HFFc6 (cell line): Measurements from ENCODE around the gene C2orf72. TPM values are rescaled to one million over a fixed set of nuclear protein-coding genes. Genes with fewer than 3 reads are reported as not detected.

ENCODE experiments used
- DNase-seq: peaks from one replicate; pipeline ENCODE4 v3.0.0-alpha.2; 2018
- H3K27ac Mint-ChIP-seq: 2 replicates; pipeline ENCODE4 v1.8.0; 2020; ENCODE audit warnings: mild to moderate bottlenecking, mixed read lengths
- H3K27me3 Mint-ChIP-seq: 2 replicates; pipeline ENCODE4 v1.8.0; 2021; ENCODE audit warnings: mild to moderate bottlenecking, moderate library complexity, mixed read lengths; ENCODE audit not compliant: insufficient read depth
- H3K36me3 Mint-ChIP-seq: 2 replicates; pipeline ENCODE4 v1.8.0; 2021; ENCODE audit warnings: low read depth, mixed read lengths
- H3K4me1 Mint-ChIP-seq: 2 replicates; pipeline ENCODE4 v1.8.0; 2020; ENCODE audit warnings: low read depth, mixed read lengths
- H3K4me3 Mint-ChIP-seq: 2 replicates; pipeline ENCODE4 v1.8.0; 2020; ENCODE audit warnings: mild to moderate bottlenecking, moderate library complexity, mixed read lengths
- H3K9me3 Mint-ChIP-seq: 2 replicates; pipeline ENCODE4 v1.8.0; 2020; ENCODE audit warnings: mild to moderate bottlenecking, mixed read lengths
- CTCF ChIP-seq: fragments of 200-600 bp; sonication (generic); IDR thresholded peaks from 2 replicates; pipeline ENCODE4 v1.5.0; 2021; ENCODE audit warnings: antibody characterized with exemption, mild to moderate bottlenecking
- total RNA-seq, 6 experiments: library from RNA; stranded (reverse); fragmentation: NEBNext Ultra II Directional; extraction: Animal tissue kit (Norgen Biotek cat#: 25700); gene quantifications; 2 replicates in 1 of 6; 3 replicates in 5 of 6; pipeline ENCODE4 v1.2.3, GENCODE V29; 2021

Gene C2orf72
- total RNA-seq, 6 experiments from 2014 or later = not detected

- no peak for DNase-seq
- Mint-ChIP-seq H3K4me1 (peaks cover 44% of the 10 kb centered on the region), H3K27ac (peak overlapping the region; percentile 100), H3K36me3 (peaks cover 16% of the 10 kb centered on the region), H3K27me3 (no peaks in the 10 kb centered on the region; the same call in none of the 2 replicates), H3K9me3 (no peaks in the 10 kb centered on the region), H3K4me3 (peak overlapping the region; percentile 97)
- no peak for TF ChIP-seq CTCF
Observed at GRCh38 chr2:231057590-231057989, 20.3 kb downstream of the C2orf72 start.

DNA sequence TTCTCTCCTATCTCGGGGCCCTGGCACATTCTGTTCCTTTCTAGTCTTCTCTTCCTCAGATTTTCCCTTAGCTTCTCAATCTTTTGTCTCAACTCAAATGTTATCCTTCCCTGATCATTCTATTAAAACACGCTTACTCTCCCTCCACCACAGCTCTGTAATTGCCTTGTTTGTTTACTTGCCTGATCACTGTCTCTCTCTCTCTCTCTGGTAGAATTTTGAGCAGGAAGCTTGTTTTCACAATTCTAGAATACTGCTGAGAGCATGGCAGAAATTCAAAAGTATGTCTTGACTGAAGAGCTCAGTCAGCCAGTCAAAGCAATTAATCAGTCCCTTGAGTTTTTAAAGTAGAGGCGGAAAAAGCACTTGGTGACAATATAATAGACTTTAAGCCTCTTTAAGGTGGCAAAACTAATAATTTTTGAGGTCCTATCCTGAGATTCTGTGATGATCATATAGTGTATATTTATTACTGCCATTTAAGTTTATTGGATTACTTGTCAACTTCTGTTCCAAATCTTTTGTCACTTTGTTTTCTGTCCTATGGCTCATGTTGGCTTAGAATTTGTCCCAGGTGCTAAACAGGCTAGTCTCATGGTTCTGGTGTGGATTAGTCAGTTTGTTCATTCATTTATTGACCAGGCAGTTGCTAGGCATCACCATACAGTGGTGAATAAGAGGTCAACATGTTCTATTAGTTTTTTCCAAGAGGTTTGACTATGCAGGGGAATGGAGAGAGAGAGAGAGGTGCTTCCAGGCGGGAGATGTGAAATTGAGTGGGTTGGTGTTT is 21.6 kb downstream of the C2orf72 start:
- Mint-ChIP-seq H3K9me3 (no peaks in the 10 kb centered on the region), H3K4me1 (peaks cover 35% of the 10 kb centered on the region), H3K4me3 (peak overlapping the region; percentile 97), H3K27ac (peak overlapping the region; percentile 100), H3K36me3 (peaks cover 24% of the 10 kb centered on the region), H3K27me3 (no peaks in the 10 kb centered on the region; the same call in none of the 2 replicates)
- peak; percentile 56 for DNase-seq
- no peak for TF ChIP-seq CTCF

DNA sequence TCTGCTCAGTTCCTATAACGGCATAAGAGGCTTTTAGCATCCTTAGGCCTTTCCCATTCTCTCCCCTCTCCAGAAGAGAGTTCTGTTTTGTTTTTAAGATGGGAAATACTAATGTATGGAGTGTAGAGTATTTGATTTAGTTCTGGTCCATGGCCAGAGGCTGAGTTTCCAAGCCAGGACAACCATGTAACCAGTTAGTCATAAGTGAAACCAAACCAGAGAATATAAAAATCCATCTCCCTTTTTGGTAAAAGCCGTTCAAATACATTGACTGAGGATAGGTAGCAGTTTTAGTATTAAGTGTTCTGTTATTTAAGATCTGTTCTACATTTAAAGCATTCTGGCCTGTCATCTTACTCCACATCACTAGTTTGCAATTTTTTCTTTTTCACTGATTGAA is 22.4 kb downstream of the C2orf72 start:
- Mint-ChIP-seq H3K4me1 (peaks cover 35% of the 10 kb centered on the region), H3K4me3 (peak overlapping the region; percentile 97), H3K9me3 (no peaks in the 10 kb centered on the region), H3K27me3 (no peaks in the 10 kb centered on the region; the same call in none of the 2 replicates), H3K27ac (peak overlapping the region; percentile 100), H3K36me3 (peaks cover 24% of the 10 kb centered on the region)
- TF ChIP-seq CTCF = no peak
- DNase-seq = no peak

DNA sequence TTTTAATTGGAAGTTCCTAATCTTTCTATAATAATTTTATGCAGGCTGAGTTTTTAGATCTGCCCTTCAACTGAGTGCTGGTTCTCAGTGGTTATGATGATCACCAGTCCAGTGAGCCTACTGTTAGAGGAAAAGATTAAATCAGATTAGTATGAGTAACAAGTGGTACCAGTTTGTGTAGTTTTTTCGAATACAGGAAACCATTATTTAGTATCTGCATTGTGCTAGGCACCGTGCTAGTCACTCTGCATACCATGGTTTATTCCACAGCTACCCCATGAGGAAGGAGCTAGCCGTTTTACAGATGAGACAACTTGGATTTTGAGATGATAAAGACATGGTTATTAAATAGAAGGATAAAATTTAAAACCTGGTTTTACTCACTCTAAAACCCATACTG is 25.5 kb downstream of the C2orf72 start:
- H3K36me3 Mint-ChIP-seq = peaks cover 34% of the 10 kb centered on the region
- H3K27me3 Mint-ChIP-seq = no peaks in the 10 kb centered on the region; the same call in 1 of the 2 replicates
- H3K9me3 Mint-ChIP-seq = no peaks in the 10 kb centered on the region
- H3K4me1 Mint-ChIP-seq = peaks cover 30% of the 10 kb centered on the region
- no peak for DNase-seq
- no peak overlapping the region for H3K4me3 Mint-ChIP-seq
- no peak overlapping the region for H3K27ac Mint-ChIP-seq
- TF ChIP-seq CTCF = no peak

DNA sequence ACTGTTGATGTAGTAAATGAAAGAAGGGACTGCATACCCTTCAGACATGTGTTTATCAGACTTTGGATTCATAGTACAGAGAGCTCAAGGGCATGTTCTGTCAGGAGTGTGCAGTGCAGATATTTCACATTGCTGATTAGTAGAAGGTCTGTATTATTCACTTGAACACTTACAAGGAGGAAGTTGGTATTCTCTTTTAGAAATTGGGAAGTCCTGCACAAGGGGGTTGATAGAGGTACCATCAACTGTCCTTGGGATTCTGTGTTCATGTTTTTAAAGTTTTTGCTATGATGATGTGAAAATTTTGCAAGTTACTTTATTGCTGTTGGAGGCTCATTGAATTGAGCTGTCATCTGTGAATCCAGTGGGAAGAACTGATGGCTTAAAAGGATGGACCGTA is 26.0 kb downstream of the C2orf72 start:
- no peak for DNase-seq
- Mint-ChIP-seq H3K9me3 (no peaks in the 10 kb centered on the region), H3K4me3 (no peak overlapping the region), H3K36me3 (peaks cover 34% of the 10 kb centered on the region), H3K27me3 (no peaks in the 10 kb centered on the region), H3K4me1 (peaks cover 30% of the 10 kb centered on the region), H3K27ac (no peak overlapping the region)
- no peak for TF ChIP-seq CTCF
